Endometrial microvascular endothelial cells (primary cell): ENCODE measurements around the gene RILPL2. TPM values are rescaled to one million over a fixed set of nuclear protein-coding genes. Genes with fewer than 3 reads are reported as not detected.
"Not testable (repeated sequence)": the region's sequence is repeated elsewhere in the genome, so short reads cannot be mapped to it uniquely, and the experiment has no call there.

Experiments used
- in situ Hi-C: cut with HindIII; loops from 2 replicates; pipeline ENCODE4 v1.10.0; 2017; ENCODE audit warnings: low sequenced_read_pairs, low pct_unique_long_range_greater_than_20kb; ENCODE audit errors: inconsistent ontology term
- total RNA-seq: library from RNA; depleted of rRNA; stranded (reverse); fragments of >200 nt; gene quantifications from one replicate; pipeline ENCODE4 v1.2.3, GENCODE V29; 2015; ENCODE audit errors: inconsistent ontology term

The RILPL2 gene
- total RNA-seq, 1 donor from 2014 or later = 3.4 TPM

GRCh38 chr12:123388951-123389559, 47.4 kb downstream of the RILPL2 start:
- in situ Hi-C loops = no loop called here

GRCh38 chr12:123388177-123388950, 48.1 kb downstream of the RILPL2 start:
- in situ Hi-C loops = no loop called here

GRCh38 chr12:123387508-123388176, 48.8 kb downstream of the RILPL2 start:
- in situ Hi-C loops = no loop called here

- in situ Hi-C loops = not testable (repeated sequence)
Observed at GRCh38 chr12:123385536-123385935, 50.9 kb downstream of the RILPL2 start.

- in situ Hi-C loops = no loop called here
Observed at GRCh38 chr12:123384994-123385376, 51.5 kb downstream of the RILPL2 start.

- in situ Hi-C loops = no loop called here
Observed at GRCh38 chr12:123384318-123384993, 52.0 kb downstream of the RILPL2 start.

GRCh38 chr12:123382684-123383083, 53.8 kb downstream of the RILPL2 start:
- in situ Hi-C loops = no loop called here

- in situ Hi-C loops = no loop called here
Observed at GRCh38 chr12:123379391-123379790, 57.1 kb downstream of the RILPL2 start.

GRCh38 chr12:123372415-123372814, 64.1 kb downstream of the RILPL2 start:
- in situ Hi-C loops = not testable (repeated sequence)

- in situ Hi-C loops = not testable (repeated sequence)
Observed at GRCh38 chr12:123371667-123372368, 64.7 kb downstream of the RILPL2 start.

- in situ Hi-C loops = no loop called here
Observed at GRCh38 chr12:123369229-123369628, 67.3 kb downstream of the RILPL2 start.

GRCh38 chr12:123368431-123368830, 68.1 kb downstream of the RILPL2 start:
- in situ Hi-C loops = not testable (repeated sequence)

GRCh38 chr12:123367511-123367910, 69.0 kb downstream of the RILPL2 start:
- in situ Hi-C loops = no loop called here

Other genes with a start within 250 kb of the RILPL2 start
- gene MPHOSPH9, start 203.5 kb downstream of the RILPL2 start, total RNA-seq = 49.4 TPM
- 7.4 TPM for gene MTRFR, start 203.2 kb downstream of the RILPL2 start, total RNA-seq
- 347 TPM for gene CDK2AP1, start 164.8 kb downstream of the RILPL2 start, total RNA-seq
- 22.2 TPM for gene SBNO1, start 71.8 kb downstream of the RILPL2 start, total RNA-seq
- gene KMT5A, start 52.6 kb downstream of the RILPL2 start, total RNA-seq = 36.3 TPM
- gene SNRNP35, start 21.5 kb upstream of the RILPL2 start, total RNA-seq = 10.2 TPM
- gene RILPL1, start 97.0 kb upstream of the RILPL2 start, total RNA-seq = 7.6 TPM
- 194 TPM for gene TMED2, start 147.9 kb upstream of the RILPL2 start, total RNA-seq
- 15.2 TPM for gene DDX55, start 165.4 kb upstream of the RILPL2 start, total RNA-seq
- 67.7 TPM for gene EIF2B1, start 197.0 kb upstream of the RILPL2 start, total RNA-seq
- gene GTF2H3, start 197.1 kb upstream of the RILPL2 start, total RNA-seq = 35.0 TPM
- gene TCTN2, start 234.4 kb upstream of the RILPL2 start, total RNA-seq = 4.1 TPM